Spinal cord (tissue), 10 donors: ENCODE results near the gene CANT1. TPM values are rescaled to one million over a fixed set of nuclear protein-coding genes. Genes with fewer than 3 reads are reported as not detected.

Experiments used
- DNase-seq, 6 donors: peaks; one replicate each; pipeline versions ENCODE4 v3.0.0 to v3.0.0-alpha.2; 2013 to 2015; ENCODE audit warnings: low spot score in 6 of 6, low read depth in 4 of 6
- H3K27ac ChIP-seq: one replicate; pipeline ENCODE4 v1.5.1; 2013; ENCODE audit warnings: low read depth, low read length, control low read depth
- H3K27me3 ChIP-seq: one replicate; pipeline ENCODE4 v1.6.1; 2013; ENCODE audit warnings: low read length; ENCODE audit not compliant: control insufficient read depth, insufficient read depth
- H3K36me3 ChIP-seq: one replicate; pipeline ENCODE4 v1.6.1; 2013; ENCODE audit warnings: low read length; ENCODE audit not compliant: control insufficient read depth, insufficient read depth
- H3K4me1 ChIP-seq: one replicate; pipeline ENCODE4 v1.6.1; 2013; ENCODE audit warnings: low read length; ENCODE audit not compliant: control insufficient read depth, insufficient read depth
- H3K4me3 ChIP-seq: one replicate; pipeline ENCODE4 v1.5.1; 2013; ENCODE audit warnings: low read depth, low read length, control low read depth
- H3K9me3 ChIP-seq: one replicate; pipeline ENCODE4 v1.6.1; 2013; ENCODE audit warnings: low read length; ENCODE audit not compliant: control insufficient read depth, insufficient read depth
- WGBS: methylation state at CpG from one replicate; pipeline ENCODE4 v1.1.5; 2013; ENCODE audit warnings: missing lambda C conversion rate; ENCODE audit not compliant: insufficient coverage; 5-methylcytosine and 5-hydroxymethylcytosine counted together
- polyA plus RNA-seq, 2 donors: library from polyadenylated mRNA; unstranded; fragments of 120-200 nt; gene quantifications; one replicate each; pipeline ENCODE4 v1.2.1, GENCODE V29; 2013; ENCODE audit not compliant: insufficient read length in 2 of 2
- total RNA-seq, 2 donors: library from RNA; depleted of rRNA in 1 of 2; stranded (reverse); fragments of 120-200 nt in 1 of 2; fragments of >200 nt in 1 of 2; gene quantifications; one replicate each; pipeline versions ENCODE4 v1.2.3 to v1.2.4, GENCODE V29; 2013 to 2014
- donor health status: healthy.

The CANT1 gene
- total and polyA plus RNA-seq, 4 donors, result 23.6 to 38.8 (median 30.9) TPM

GRCh38 chr17:78962345-78962983 is 47.1 kb downstream of the CANT1 start:
- H3K9me3 ChIP-seq, result no peaks in the 10 kb centered on the region
- 82% methylated on average over 18 of the region's 19 CpGs for WGBS
- H3K4me3 ChIP-seq, result no peak overlapping the region
- no peaks in the 10 kb centered on the region for H3K27me3 ChIP-seq
- H3K27ac ChIP-seq, result no peak overlapping the region
- peaks cover 9% of the 10 kb centered on the region for H3K4me1 ChIP-seq
- DNase-seq, result no peak
- peaks cover 11% of the 10 kb centered on the region for H3K36me3 ChIP-seq

DNA sequence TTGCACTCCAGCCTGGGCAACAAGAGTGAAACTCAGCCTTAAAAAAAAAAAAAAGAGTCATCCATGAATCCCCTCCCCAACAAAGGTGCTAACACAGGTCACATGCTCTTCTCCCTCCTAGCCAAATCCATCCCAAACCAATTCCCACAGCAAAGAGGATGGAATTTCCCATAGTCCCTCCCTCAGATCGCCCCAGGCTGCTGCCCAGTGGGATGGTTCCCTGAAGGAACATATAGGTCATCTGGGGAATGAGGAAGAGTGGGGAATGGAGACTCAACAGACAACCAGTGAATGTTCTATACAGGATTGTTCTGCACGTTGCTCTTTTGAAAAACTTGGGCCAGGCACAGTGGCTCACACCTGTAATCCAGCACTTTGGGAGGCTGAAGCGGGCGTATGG is 48.0 kb downstream of the CANT1 start:
- Histone ChIP-seq H3K27ac (no peak overlapping the region), H3K27me3 (no peaks in the 10 kb centered on the region)
- WGBS, result 100% methylated on average over 1 of the region's 4 CpGs

DNA sequence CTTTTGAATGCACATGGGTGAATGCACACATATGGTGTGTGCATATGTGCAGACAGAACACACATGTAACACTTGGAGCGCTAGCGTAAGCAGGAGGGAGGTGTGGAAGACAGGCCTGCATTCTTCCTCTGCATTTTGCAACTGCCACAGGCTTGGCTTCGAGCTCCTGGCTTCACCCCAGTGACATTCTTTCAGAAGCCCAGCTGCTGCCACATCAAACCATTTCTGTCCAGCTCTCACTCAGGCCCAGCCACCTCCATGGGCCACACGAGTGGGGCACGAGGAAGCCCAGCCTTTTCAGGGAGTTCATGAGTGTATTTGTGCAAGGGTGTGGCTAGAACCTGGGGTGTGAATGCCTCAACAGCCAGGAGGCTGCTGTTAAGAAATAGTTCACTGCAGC is 48.6 kb downstream of the CANT1 start:
- Histone ChIP-seq H3K4me1 (peaks cover 19% of the 10 kb centered on the region), H3K27ac (no peak overlapping the region), H3K9me3 (no peaks in the 10 kb centered on the region), H3K4me3 (no peak overlapping the region), H3K27me3 (no peaks in the 10 kb centered on the region), H3K36me3 (no peaks in the 10 kb centered on the region)
- WGBS, result 44% methylated on average over 3 of the region's 5 CpGs
- peak in 2 of 6 donors; percentile 48 to 91 for DNase-seq

More for the DNA sequence above, 48.0 kb downstream of the CANT1 start:
- no peak overlapping the region for H3K4me3 ChIP-seq
- peaks cover 15% of the 10 kb centered on the region for H3K4me1 ChIP-seq
- H3K36me3 ChIP-seq, result peaks cover 3% of the 10 kb centered on the region
- DNase-seq, result no peak
- H3K9me3 ChIP-seq, result no peaks in the 10 kb centered on the region

DNA sequence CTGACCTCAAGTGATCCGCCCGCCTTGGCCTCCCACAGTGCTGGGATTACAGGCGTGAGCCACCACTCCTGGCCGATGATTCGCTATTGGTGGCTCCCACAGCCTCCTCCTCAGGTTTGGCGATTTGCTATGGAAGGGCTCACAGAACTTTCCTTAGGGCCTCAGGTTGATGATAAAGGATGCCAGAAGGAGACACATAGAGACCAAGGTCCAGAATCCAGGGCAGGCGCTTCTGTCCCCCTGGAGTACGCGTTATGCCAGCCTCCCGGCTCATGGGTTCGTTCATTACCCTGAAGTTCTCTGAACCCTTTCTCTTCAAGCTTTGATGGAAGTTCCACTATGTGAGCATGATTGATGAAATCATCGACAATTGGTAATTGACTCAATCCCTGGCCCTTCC is 49.8 kb downstream of the CANT1 start:
- peaks cover 19% of the 10 kb centered on the region for H3K4me1 ChIP-seq
- WGBS, result 100% methylated on average over 8 of the region's 12 CpGs
- no peaks in the 10 kb centered on the region for H3K36me3 ChIP-seq
- H3K27me3 ChIP-seq, result no peaks in the 10 kb centered on the region
- H3K4me3 ChIP-seq, result no peak overlapping the region
- no peak overlapping the region for H3K27ac ChIP-seq
- no peak for DNase-seq
- H3K9me3 ChIP-seq, result no peaks in the 10 kb centered on the region

- no peak overlapping the region for H3K4me3 ChIP-seq
- no peaks in the 10 kb centered on the region for H3K9me3 ChIP-seq
- H3K36me3 ChIP-seq, result no peaks in the 10 kb centered on the region
- WGBS, result 84% methylated on average over 7 of the region's 7 CpGs
- no peaks in the 10 kb centered on the region for H3K27me3 ChIP-seq
- no peak overlapping the region for H3K27ac ChIP-seq
- DNase-seq, result no peak
- H3K4me1 ChIP-seq, result peaks cover 30% of the 10 kb centered on the region
Observed at GRCh38 chr17:78958641-78959127, 50.9 kb downstream of the CANT1 start.

DNA sequence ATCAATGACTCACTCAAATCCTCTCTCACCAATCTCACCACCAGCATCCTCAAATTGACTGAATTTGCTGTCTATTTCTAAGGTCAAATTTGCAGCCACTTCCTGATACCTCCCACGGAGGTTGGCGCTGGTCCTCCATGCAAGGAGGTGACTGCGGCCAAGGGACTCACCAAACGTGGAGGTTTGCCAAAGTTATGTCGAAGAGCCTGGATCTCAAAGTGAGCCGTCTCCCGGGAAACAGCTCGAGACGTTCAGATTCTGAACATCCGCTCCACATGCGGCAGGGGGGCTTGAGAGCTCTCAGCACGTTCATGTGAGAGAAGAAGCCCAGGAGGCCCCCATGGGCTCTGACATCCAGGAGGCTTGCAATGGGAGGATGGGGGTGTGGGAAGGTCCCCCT is 52.4 kb downstream of the CANT1 start:
- DNase-seq, result peak in 2 of 6 donors; percentile 84 to 85
- 17% methylated on average over 12 of the region's 12 CpGs for WGBS
- Histone ChIP-seq H3K9me3 (no peaks in the 10 kb centered on the region), H3K4me1 (peaks cover 46% of the 10 kb centered on the region), H3K27me3 (no peaks in the 10 kb centered on the region), H3K27ac (no peak overlapping the region), H3K36me3 (no peaks in the 10 kb centered on the region), H3K4me3 (no peak overlapping the region)

DNA sequence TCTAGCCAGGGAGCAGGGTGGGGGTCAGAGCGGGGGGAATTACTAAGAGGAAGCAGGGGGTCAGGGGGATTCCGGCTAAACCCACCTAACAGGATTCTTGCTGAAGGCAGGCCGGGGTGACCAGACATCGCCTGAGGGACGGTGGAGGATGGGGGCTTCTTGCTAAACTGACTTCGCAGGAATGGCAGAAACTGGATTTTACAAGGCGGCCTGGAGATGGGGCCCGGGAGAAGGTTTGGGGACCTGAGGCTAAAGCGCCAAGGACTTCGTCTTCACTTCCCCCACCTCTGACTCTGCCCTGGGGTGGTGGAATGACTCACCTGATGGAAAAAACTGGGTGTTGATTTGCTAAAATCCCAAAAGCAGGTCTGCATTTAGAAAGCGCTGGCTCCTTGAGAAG is 53.3 kb downstream of the CANT1 start:
- Histone ChIP-seq H3K9me3 (peaks cover under 1% of the 10 kb centered on the region), H3K36me3 (no peaks in the 10 kb centered on the region), H3K27me3 (no peaks in the 10 kb centered on the region), H3K27ac (no peak overlapping the region), H3K4me3 (no peak overlapping the region), H3K4me1 (peaks cover 52% of the 10 kb centered on the region)
- 80% methylated on average over 2 of the region's 11 CpGs for whole genome bisulfite sequencing
- no peak for DNase-seq

DNA sequence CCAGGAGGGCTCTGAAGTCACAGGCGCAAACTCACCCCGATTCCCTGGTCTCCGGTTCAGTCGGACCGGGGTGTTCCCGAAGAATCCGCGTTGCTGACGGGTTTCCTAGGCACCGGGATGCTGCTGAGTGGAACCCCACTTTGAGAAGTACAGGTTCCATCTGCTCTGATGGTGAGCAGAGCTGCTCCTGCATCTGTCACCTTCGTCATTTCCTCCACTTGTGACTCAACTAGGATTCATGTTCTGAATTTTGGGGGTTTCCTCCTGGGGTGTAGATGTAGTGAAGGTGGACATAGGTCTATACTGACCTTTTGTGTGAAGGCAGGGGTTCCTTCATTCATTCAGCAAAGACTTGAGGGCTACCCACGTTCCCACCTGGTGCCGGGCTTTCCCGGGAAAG is 54.9 kb downstream of the CANT1 start:
- peaks cover 52% of the 10 kb centered on the region for H3K4me1 ChIP-seq
- H3K4me3 ChIP-seq, result no peak overlapping the region
- no peak for DNase-seq
- H3K27ac ChIP-seq, result peak overlapping the region; percentile 61
- H3K9me3 ChIP-seq, result peaks cover 2% of the 10 kb centered on the region
- no peaks in the 10 kb centered on the region for H3K36me3 ChIP-seq
- no peaks in the 10 kb centered on the region for H3K27me3 ChIP-seq
- whole genome bisulfite sequencing, result 77% methylated on average over 12 of the region's 14 CpGs

- WGBS, result 27% methylated on average over 26 of the region's 29 CpGs
- H3K27ac ChIP-seq, result peak overlapping the region; percentile 81
Observed at GRCh38 chr17:78953356-78954350, 55.9 kb downstream of the CANT1 start.

More at GRCh38 chr17:78953356-78954350, 55.9 kb downstream of the CANT1 start:
- Histone ChIP-seq H3K4me1 (peaks cover 52% of the 10 kb centered on the region), H3K27me3 (no peaks in the 10 kb centered on the region), H3K4me3 (no peak overlapping the region), H3K9me3 (peaks cover 2% of the 10 kb centered on the region), H3K36me3 (no peaks in the 10 kb centered on the region)
- peak in 3 of 6 donors; percentile 79 to 95 (median 89) for DNase-seq
